HCT116 (cell line): ENCODE results near the gene C11orf54. TPM values are rescaled to one million over a fixed set of nuclear protein-coding genes. Genes with fewer than 3 reads are reported as not detected.

Experiments
- ATAC-seq: fragments of 200-7000 bp; cut with Tn5 transposase; 2 replicates; pipeline ENCODE4 v1.9.1; 2020; ENCODE audit warnings: mild to moderate bottlenecking, moderate library complexity
- BruUV-seq: library from RNA; stranded (reverse); fragments of 400-500 nt; replicated peaks from 2 replicates; lab custom pipeline; 2021; lab: Mats Ljungman, UMichigan
- CTCF ChIA-PET: fragments of 300-600 bp; sonication (Branson Sonifier 250); formaldehyde crosslinking; loops from one replicate; lab custom pipeline; 2021; ENCODE audit warnings: antibody characterized with exemption; lab: Charles Lee
- POLR2A ChIA-PET: fragments of 300-600, 350-600 bp; sonication (Branson Sonifier 250); formaldehyde crosslinking; loops from one replicate; lab custom pipeline; 2021; ENCODE audit warnings: antibody characterized with exemption; lab: Charles Lee
- RAD21 ChIA-PET, 2 experiments: fragments of 300-600 bp; sonication (Branson Sonifier 250); formaldehyde crosslinking; loops; one replicate each; lab custom pipeline; 2023; ENCODE audit warnings: low total read pairs in 2 of 2; ENCODE audit not compliant: uncharacterized antibody in 2 of 2, unreplicated experiment in 2 of 2, low non-redundant PET in 1 of 2; lab: Charles Lee
- DNase-seq: peaks from one replicate; pipeline ENCODE4 v3.0.0-alpha.2; 2010; ENCODE audit warnings: low read depth, low spot score
- H2AFZ ChIP-seq: fragments of 200-600 bp; shearing (Covaris generic), sonication (generic); 2 replicates; pipeline ENCODE4 v1.6.1; 2017; ENCODE audit warnings: low read depth, mixed run types, mixed read lengths, antibody characterized with exemption, low read length; ENCODE audit not compliant: poor library complexity, severe bottlenecking
- H3K27ac ChIP-seq: 2 replicates; pipeline ENCODE4 v1.5.1; 2012; ENCODE audit warnings: low read depth, low read length
- H3K27me3 ChIP-seq: fragments of 200-600 bp; sonication (generic); 2 replicates; pipeline ENCODE4 v1.6.1; 2016; ENCODE audit warnings: mixed run types, low read length, mixed read lengths; ENCODE audit not compliant: insufficient read depth
- H3K36me3 ChIP-seq, 2 experiments: fragments of 200-500 bp in 1 of 2; fragments of 200-600 bp in 1 of 2; sonication (Bioruptor generic) in 1 of 2; sonication (generic) in 1 of 2; 2 replicates each; pipeline versions ENCODE4 v1.5.1 to v1.6.1; 2014 to 2016; ENCODE audit warnings: low read length in 2 of 2, inconsistent platforms in 1 of 2, mixed read lengths in 1 of 2, mixed run types in 1 of 2; ENCODE audit not compliant: insufficient read depth in 2 of 2, control insufficient read depth in 1 of 2
- H3K4me1 ChIP-seq, 2 experiments: fragments of 200-600 bp in 1 of 2; sonication (generic) in 1 of 2; 2 replicates each; pipeline versions ENCODE4 v1.5.1 to v1.6.1; 2012 to 2017; ENCODE audit warnings: low read length in 2 of 2, inconsistent platforms in 1 of 2, mild to moderate bottlenecking in 1 of 2, mixed read lengths in 1 of 2, mixed run types in 1 of 2, moderate library complexity in 1 of 2; ENCODE audit not compliant: insufficient read depth in 2 of 2, control insufficient read depth in 1 of 2
- H3K4me2 ChIP-seq: fragments of 200-600 bp; sonication (generic); 2 replicates; pipeline ENCODE4 v1.6.1; 2017; ENCODE audit warnings: mixed run types, low read length, mixed read lengths
- H3K4me3 ChIP-seq, 2 experiments: fragments of 200-600 bp in 1 of 2; sonication (generic) in 1 of 2; replicated peaks in 1 of 2; 2 replicates each; pipeline ENCODE4 v1.5.1; 2011 to 2016; ENCODE audit warnings: low read length in 2 of 2, control low read depth in 1 of 2, low read depth in 1 of 2, mild to moderate bottlenecking in 1 of 2, mixed read lengths in 1 of 2, mixed run types in 1 of 2
- H3K79me2 ChIP-seq: fragments of 200-600 bp; sonication (generic); 2 replicates; pipeline ENCODE4 v1.6.1; 2017; ENCODE audit warnings: mild to moderate bottlenecking, mixed run types, low read length, moderate library complexity, mixed read lengths; ENCODE audit not compliant: insufficient read depth
- H3K9ac ChIP-seq: fragments of 200-600 bp; sonication (generic); 2 replicates; pipeline ENCODE4 v1.6.1; 2016; ENCODE audit warnings: low read length, mixed read lengths
- H3K9me2 ChIP-seq: fragments of 200-600 bp; sonication (generic), shearing (Covaris generic); 2 replicates; pipeline ENCODE4 v1.6.1; 2017; ENCODE audit warnings: mixed run types, mild to moderate bottlenecking, moderate library complexity; ENCODE audit not compliant: insufficient read depth
- H3K9me3 ChIP-seq, 2 experiments: fragments of 200-500 bp in 1 of 2; fragments of 200-600 bp in 1 of 2; sonication (Bioruptor generic) in 1 of 2; sonication (generic) in 1 of 2; 2 replicates each; pipeline ENCODE4 v1.6.1; 2014 to 2017; ENCODE audit warnings: low read length in 2 of 2, mixed read lengths in 2 of 2, inconsistent platforms in 1 of 2, low read depth in 1 of 2, mild to moderate bottlenecking in 1 of 2, mixed run types in 1 of 2, moderate library complexity in 1 of 2; ENCODE audit not compliant: control insufficient read depth in 1 of 2, insufficient read depth in 1 of 2
- H4K20me1 ChIP-seq: fragments of 200-600 bp; sonication (generic), shearing (Covaris generic); 2 replicates; pipeline ENCODE4 v1.6.1; 2017; ENCODE audit warnings: mixed run types, mild to moderate bottlenecking, moderate library complexity; ENCODE audit not compliant: insufficient read depth
- ATF3 ChIP-seq: IDR thresholded peaks from 2 replicates; pipeline ENCODE4 v1.6.1; 2012
- CBX3 ChIP-seq: IDR thresholded peaks from 2 replicates; pipeline ENCODE4 v1.6.1; 2012; ENCODE audit warnings: low read depth
- CEBPB ChIP-seq: IDR thresholded peaks from 2 replicates; pipeline ENCODE4 v1.6.1; 2012; ENCODE audit warnings: low read depth
- EGR1 ChIP-seq: IDR thresholded peaks from 2 replicates; pipeline ENCODE4 v1.6.1; 2012; ENCODE audit warnings: low read depth
- ELF1 ChIP-seq: IDR thresholded peaks from 2 replicates; pipeline ENCODE4 v1.6.1; 2012; ENCODE audit warnings: low read depth, borderline replicate concordance
- EZH2 ChIP-seq: fragments of 200-600 bp; sonication (generic); IDR thresholded peaks from 2 replicates; pipeline ENCODE4 v1.6.1; 2017; ENCODE audit warnings: antibody characterized with exemption, mixed run types
- EZH2phosphoT487 ChIP-seq: fragments of 200-600 bp; IDR thresholded peaks from 2 replicates; pipeline ENCODE4 v1.6.1; 2018; ENCODE audit warnings: antibody characterized with exemption, borderline replicate concordance
- JUND ChIP-seq: IDR thresholded peaks from 2 replicates; pipeline ENCODE4 v1.6.1; 2012
- POLR2AphosphoS5 ChIP-seq: IDR thresholded peaks from 2 replicates; pipeline ENCODE4 v1.6.1; 2011; ENCODE audit warnings: mild to moderate bottlenecking, low read depth, low read length, moderate library complexity
- SIN3A ChIP-seq: IDR thresholded peaks from 2 replicates; pipeline ENCODE4 v1.6.1; 2012; ENCODE audit warnings: low read depth
- SP1 ChIP-seq: IDR thresholded peaks from 2 replicates; pipeline ENCODE4 v1.6.1; 2012; ENCODE audit warnings: low read depth
- SRF ChIP-seq: IDR thresholded peaks from 2 replicates; pipeline ENCODE4 v1.6.1; 2012; ENCODE audit warnings: low read depth
- TCF7L2 ChIP-seq: IDR thresholded peaks from 2 replicates; pipeline ENCODE4 v1.7.0; 2011; ENCODE audit warnings: borderline replicate concordance, inconsistent platforms; ENCODE audit not compliant: insufficient read depth, insufficient read length; ENCODE audit errors: extremely low read depth
- ZBTB33 ChIP-seq: IDR thresholded peaks from 2 replicates; pipeline ENCODE4 v1.6.1; 2011; ENCODE audit warnings: mild to moderate bottlenecking, low read length, moderate library complexity; ENCODE audit not compliant: insufficient replicate concordance; ENCODE audit errors: extremely low read depth
- ZFX ChIP-seq: fragments of 450-650 bp; IDR thresholded peaks from 2 replicates; pipeline ENCODE4 v1.6.1; 2017
- ZNF274 ChIP-seq: fragments of 200-500 bp; sonication (Bioruptor generic); IDR thresholded peaks from 2 replicates; pipeline ENCODE4 v1.6.1; 2014; ENCODE audit warnings: mild to moderate bottlenecking, low read depth, low read length, inconsistent platforms
- intact Hi-C: fragments of 100-400 bp; cut with micrococcal nuclease; formaldehyde crosslinking; loops from 2 replicates; pipeline ENCODE4 v1.10.0; 2022
- total RNA-seq: library from RNA; stranded (reverse); gene quantifications from one replicate; pipeline ENCODE4 v1.2.1, GENCODE V29; 2021; ENCODE audit not compliant: unreplicated experiment
- TF ChIP-seq, protein P1 (sequence below), 3 experiments: fragments of 200-600 bp in 1 of 3; sonication (generic) in 1 of 3; IDR thresholded peaks in 2 of 3; conservative IDR thresholded peaks in 1 of 3; 2 replicates each; pipeline ENCODE4 v1.5.1; 2012 to 2017; ENCODE audit warnings: low read depth in 2 of 3, low read length in 2 of 3, antibody characterized with exemption in 1 of 3, borderline replicate concordance in 1 of 3, control low read depth in 1 of 3, mild to moderate bottlenecking in 1 of 3, mixed read lengths in 1 of 3, mixed run types in 1 of 3, moderate library complexity in 1 of 3; ENCODE audit not compliant: insufficient read depth in 1 of 3
- TF ChIP-seq, protein P2 (sequence below): IDR thresholded peaks from 2 replicates; pipeline ENCODE4 v1.6.1; 2012; ENCODE audit warnings: low read depth

The C11orf54 gene
- total RNA-seq, 1 experiment from 2014 or later = 26.1 TPM

- Histone ChIP-seq H4K20me1 (no peaks in the 10 kb centered on the region), H3K9ac (no peak overlapping the region), H3K36me3 (peaks cover 6 to 14% of the 10 kb centered on the region in 2 experiments; a peak in 2 of 4 replicates), H3K27me3 (no peaks in the 10 kb centered on the region), H3K4me2 (no peak overlapping the region), H3K4me3 (no peak overlapping the region), H3K27ac (no peak overlapping the region), H3K79me2 (peaks cover 31% of the 10 kb centered on the region), H3K9me2 (no peaks in the 10 kb centered on the region), H2AFZ (no peak overlapping the region), H3K9me3 (no peaks in the 10 kb centered on the region), H3K4me1 (no peaks in the 10 kb centered on the region)
- TF ChIP-seq SIN3A (no peak), EZH2 (no peak), JUND (no peak), ELF1 (no peak), EGR1 (no peak), SP1 (no peak), ZFX (no peak), ZBTB33 (no peak), SRF (no peak), EZH2phosphoT487 (no peak), TCF7L2 (no peak), CEBPB (no peak), POLR2AphosphoS5 (no peak), ZNF274 (no peak), ATF3 (no peak), CBX3 (no peak)
- TF ChIP-seq, protein P1, sequence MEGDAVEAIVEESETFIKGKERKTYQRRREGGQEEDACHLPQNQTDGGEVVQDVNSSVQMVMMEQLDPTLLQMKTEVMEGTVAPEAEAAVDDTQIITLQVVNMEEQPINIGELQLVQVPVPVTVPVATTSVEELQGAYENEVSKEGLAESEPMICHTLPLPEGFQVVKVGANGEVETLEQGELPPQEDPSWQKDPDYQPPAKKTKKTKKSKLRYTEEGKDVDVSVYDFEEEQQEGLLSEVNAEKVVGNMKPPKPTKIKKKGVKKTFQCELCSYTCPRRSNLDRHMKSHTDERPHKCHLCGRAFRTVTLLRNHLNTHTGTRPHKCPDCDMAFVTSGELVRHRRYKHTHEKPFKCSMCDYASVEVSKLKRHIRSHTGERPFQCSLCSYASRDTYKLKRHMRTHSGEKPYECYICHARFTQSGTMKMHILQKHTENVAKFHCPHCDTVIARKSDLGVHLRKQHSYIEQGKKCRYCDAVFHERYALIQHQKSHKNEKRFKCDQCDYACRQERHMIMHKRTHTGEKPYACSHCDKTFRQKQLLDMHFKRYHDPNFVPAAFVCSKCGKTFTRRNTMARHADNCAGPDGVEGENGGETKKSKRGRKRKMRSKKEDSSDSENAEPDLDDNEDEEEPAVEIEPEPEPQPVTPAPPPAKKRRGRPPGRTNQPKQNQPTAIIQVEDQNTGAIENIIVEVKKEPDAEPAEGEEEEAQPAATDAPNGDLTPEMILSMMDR (IDR thresholded peaks at IDR 0.05 in 2 of 3, conservative IDR thresholded peaks at IDR 0.05 in 1 of 3; ENCODE audit: borderline replicate concordance in 1 of 3, insufficient read depth in 1 of 3, low read depth in 2 of 3, low read length in 2 of 3) = no peak
- TF ChIP-seq, protein P2, sequence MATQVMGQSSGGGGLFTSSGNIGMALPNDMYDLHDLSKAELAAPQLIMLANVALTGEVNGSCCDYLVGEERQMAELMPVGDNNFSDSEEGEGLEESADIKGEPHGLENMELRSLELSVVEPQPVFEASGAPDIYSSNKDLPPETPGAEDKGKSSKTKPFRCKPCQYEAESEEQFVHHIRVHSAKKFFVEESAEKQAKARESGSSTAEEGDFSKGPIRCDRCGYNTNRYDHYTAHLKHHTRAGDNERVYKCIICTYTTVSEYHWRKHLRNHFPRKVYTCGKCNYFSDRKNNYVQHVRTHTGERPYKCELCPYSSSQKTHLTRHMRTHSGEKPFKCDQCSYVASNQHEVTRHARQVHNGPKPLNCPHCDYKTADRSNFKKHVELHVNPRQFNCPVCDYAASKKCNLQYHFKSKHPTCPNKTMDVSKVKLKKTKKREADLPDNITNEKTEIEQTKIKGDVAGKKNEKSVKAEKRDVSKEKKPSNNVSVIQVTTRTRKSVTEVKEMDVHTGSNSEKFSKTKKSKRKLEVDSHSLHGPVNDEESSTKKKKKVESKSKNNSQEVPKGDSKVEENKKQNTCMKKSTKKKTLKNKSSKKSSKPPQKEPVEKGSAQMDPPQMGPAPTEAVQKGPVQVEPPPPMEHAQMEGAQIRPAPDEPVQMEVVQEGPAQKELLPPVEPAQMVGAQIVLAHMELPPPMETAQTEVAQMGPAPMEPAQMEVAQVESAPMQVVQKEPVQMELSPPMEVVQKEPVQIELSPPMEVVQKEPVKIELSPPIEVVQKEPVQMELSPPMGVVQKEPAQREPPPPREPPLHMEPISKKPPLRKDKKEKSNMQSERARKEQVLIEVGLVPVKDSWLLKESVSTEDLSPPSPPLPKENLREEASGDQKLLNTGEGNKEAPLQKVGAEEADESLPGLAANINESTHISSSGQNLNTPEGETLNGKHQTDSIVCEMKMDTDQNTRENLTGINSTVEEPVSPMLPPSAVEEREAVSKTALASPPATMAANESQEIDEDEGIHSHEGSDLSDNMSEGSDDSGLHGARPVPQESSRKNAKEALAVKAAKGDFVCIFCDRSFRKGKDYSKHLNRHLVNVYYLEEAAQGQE = no peak
- ATAC-seq = no peak
- ChIA-PET RAD21 (no interaction called here), CTCF (no interaction called here), POLR2A (interaction anchor here (1.2 kb wide), 2 partner anchors 9 to 24 kb away, joined by 3 to 4 read pairs; partner anchors contain the start of genes C11orf54 and TAF1D)
- DNase-seq = no peak
- intact Hi-C loops = no loop called here
- no TSS peak for BruUV-seq
Observed at GRCh38 chr11:93717501-93717900, 24.0 kb upstream of the C11orf54 start.
